Adipose tissue (tissue), 3 donors: ENCODE data around the gene GPR85. TPM values are rescaled to one million over a fixed set of nuclear protein-coding genes. Genes with fewer than 3 reads are reported as not detected.
"Not testable (repeated sequence)": the region's sequence is repeated elsewhere in the genome, so short reads cannot be mapped to it uniquely, and the experiment has no call there.

Source experiments
- H3K27ac ChIP-seq: one replicate; pipeline ENCODE4 v1.5.1; 2013; ENCODE audit warnings: low read depth, low read length
- WGBS, 3 donors: extraction: QIAGEN DNeasy Blood & Tissue Kit; methylation state at CpG; one replicate each; pipeline ENCODE4 v1.1.7; 2013; 5-methylcytosine and 5-hydroxymethylcytosine counted together
- polyA plus RNA-seq, 3 donors: library from polyadenylated mRNA; stranded (reverse); fragments of 200-250 nt; gene quantifications; one replicate each; pipeline ENCODE4 v1.2.3, GENCODE V29; 2013
- donor health status: healthy with polysubstance abuse.
- donor health status: Bipolar disorder and iron deficiency.
- donor health status: healthy.

The GPR85 gene
- polyA plus RNA-seq, 3 donors = 0.15 to 1.3 (median 0.49) TPM

- 34 to 61% (median 34%) methylated on average over 15 of the region's 15 CpGs for WGBS, 3 donors
- H3K27ac ChIP-seq = no peak overlapping the region
These were observed 708 bp upstream of the GPR85 start for GRCh38 chr7:113087071-113087998.

GRCh38 chr7:113085781-113086390 lies 741 bp downstream of the GPR85 start:
- 16 to 22% (median 16%) methylated on average over 16 of the region's 16 CpGs for WGBS, 3 donors

GRCh38 chr7:113084496-113085172 lies 2.0 kb downstream of the GPR85 start:
- H3K27ac ChIP-seq = no peak overlapping the region
- 71 to 89% (median 75%) methylated on average over 4 of the region's 4 CpGs for WGBS, 3 donors

More at GRCh38 chr7:113085781-113086390, 741 bp downstream of the GPR85 start:
- H3K27ac ChIP-seq = no peak overlapping the region

GRCh38 chr7:113083816-113084495 lies 2.7 kb downstream of the GPR85 start:
- no peak overlapping the region for H3K27ac ChIP-seq
- 84 to 92% (median 89%) methylated on average over 10 of the region's 10 CpGs for WGBS, 3 donors

- 86 to 97% (median 88%) methylated on average over 1 of the region's 1 CpG for WGBS, 3 donors
- no peak overlapping the region for H3K27ac ChIP-seq
These were observed 3.4 kb downstream of the GPR85 start for GRCh38 chr7:113083132-113083815.

- no peak overlapping the region for H3K27ac ChIP-seq
- 56 to 81% (median 66%) methylated on average over 2 of the region's 2 CpGs for WGBS, 3 donors
These were observed 8.3 kb downstream of the GPR85 start for GRCh38 chr7:113078331-113078730.

GRCh38 chr7:113076703-113077102 lies 9.9 kb downstream of the GPR85 start:
- H3K27ac ChIP-seq = no peak overlapping the region
- 82 to 84% (median 83%) methylated on average over 3 of the region's 3 CpGs for WGBS, 3 donors

- WGBS, 3 donors = 7 to 21% (median 15%) methylated on average over 1 of the region's 1 CpG
- H3K27ac ChIP-seq = no peak overlapping the region
These were observed 15.2 kb downstream of the GPR85 start for GRCh38 chr7:113071465-113071864.

- no peak overlapping the region for H3K27ac ChIP-seq
- whole genome bisulfite sequencing, 3 donors = 75 to 92% (median 81%) methylated on average over 2 of the region's 2 CpGs
These were observed 24.1 kb downstream of the GPR85 start for GRCh38 chr7:113062499-113062898.

GRCh38 chr7:113060100-113060499 lies 26.5 kb downstream of the GPR85 start:
- 87 to 93% (median 88%) methylated on average over 2 of the region's 2 CpGs for WGBS, 3 donors
- no peak overlapping the region for H3K27ac ChIP-seq

GRCh38 chr7:113054938-113055337 lies 31.7 kb downstream of the GPR85 start:
- 41 to 68% (median 45%) methylated on average over 2 of the region's 2 CpGs for WGBS, 3 donors
- H3K27ac ChIP-seq = no peak overlapping the region

- WGBS, 3 donors = 66 to 69% (median 68%) methylated on average over 3 of the region's 3 CpGs
- H3K27ac ChIP-seq = not testable (repeated sequence)
These were observed 32.4 kb downstream of the GPR85 start for GRCh38 chr7:113054272-113054671.

GRCh38 chr7:113049221-113049620 lies 37.4 kb downstream of the GPR85 start:
- 84 to 93% (median 84%) methylated on average over 1 of the region's 1 CpG for WGBS, 3 donors
- H3K27ac ChIP-seq = not testable (repeated sequence)

GRCh38 chr7:113046453-113046852 lies 40.2 kb downstream of the GPR85 start:
- WGBS, 3 donors = 43 to 90% (median 66%) methylated on average over 2 of the region's 2 CpGs

GRCh38 chr7:113045379-113045778 lies 41.2 kb downstream of the GPR85 start:
- 36 to 55% (median 43%) methylated on average over 4 of the region's 4 CpGs for WGBS, 3 donors

More at GRCh38 chr7:113046453-113046852, 40.2 kb downstream of the GPR85 start:
- H3K27ac ChIP-seq = no peak overlapping the region

GRCh38 chr7:113044394-113044793 lies 42.2 kb downstream of the GPR85 start:
- H3K27ac ChIP-seq = no peak overlapping the region

More at GRCh38 chr7:113045379-113045778, 41.2 kb downstream of the GPR85 start:
- H3K27ac ChIP-seq = no peak overlapping the region

GRCh38 chr7:113040849-113041248 lies 45.8 kb downstream of the GPR85 start:
- H3K27ac ChIP-seq = no peak overlapping the region

- no peak overlapping the region for H3K27ac ChIP-seq
- 31 to 41% (median 35%) methylated on average over 2 of the region's 2 CpGs for WGBS, 3 donors
These were observed 52.7 kb downstream of the GPR85 start for GRCh38 chr7:113033959-113034358.
